GM12801 (cell line): ENCODE results near the gene CEL.
"Not testable (repeated sequence)": the region's sequence is repeated elsewhere in the genome, so short reads cannot be mapped to it uniquely, and the experiment has no call there.

Source experiments
- CTCF ChIP-seq: IDR thresholded peaks from one replicate; pipeline ENCODE4 v1.5.1; 2011; ENCODE audit warnings: control low read depth; ENCODE audit not compliant: insufficient read length; ENCODE audit errors: extremely low read depth

The CEL gene

GRCh38 chr9:133061764-133062145, at the start of gene CEL:
Gene CEL (plus strand): TSS chr9:133061981. CDS start chr9:133062003, 22 bp downstream.
- TF ChIP-seq CTCF: not testable (repeated sequence)

GRCh38 chr9:133014696-133015095, 47.1 kb upstream of the CEL start:
- no peak for TF ChIP-seq CTCF

GRCh38 chr9:133023117-133023890, 38.5 kb upstream of the CEL start:
- TF ChIP-seq CTCF: no peak

- no peak for TF ChIP-seq CTCF
These were observed 35.4 kb upstream of the CEL start for GRCh38 chr9:133026426-133026825.

GRCh38 chr9:133027134-133027533, 34.6 kb upstream of the CEL start:
- no peak for TF ChIP-seq CTCF

- no peak for TF ChIP-seq CTCF
These were observed 33.6 kb upstream of the CEL start for GRCh38 chr9:133028221-133028620.

GRCh38 chr9:133029994-133030316, 31.8 kb upstream of the CEL start:
- TF ChIP-seq CTCF: no peak
